AG09309 (cell line): Measurements from ENCODE around the gene POU5F1.
"Not testable (repeated sequence)": the region's sequence is repeated elsewhere in the genome, so short reads cannot be mapped to it uniquely, and the experiment has no call there.

Source experiments
- DNase-seq: peaks from one replicate; pipeline ENCODE4 v3.0.0-alpha.2; 2010; ENCODE audit warnings: low read depth
- H3K4me3 ChIP-seq: 2 replicates; pipeline ENCODE4 v1.5.1; 2011; ENCODE audit warnings: mild to moderate bottlenecking, low read depth, low read length, moderate library complexity; ENCODE audit not compliant: control insufficient read depth
- CTCF ChIP-seq: IDR thresholded peaks from 2 replicates; pipeline ENCODE4 v1.5.1; 2011; ENCODE audit warnings: mild to moderate bottlenecking, low read depth, low read length, inconsistent platforms; ENCODE audit not compliant: insufficient read depth, control insufficient read depth; ENCODE audit errors: missing control alignments

POU5F1 gene

GRCh38 chr6:31170987-31171671, 647 bp upstream of the POU5F1 start:
- no peak for DNase-seq
- H3K4me3 ChIP-seq: no peak overlapping the region
- no peak for TF ChIP-seq CTCF

- not testable (repeated sequence) for DNase-seq, H3K4me3 ChIP-seq
Observed at GRCh38 chr6:31169858-31170599, 453 bp downstream of the POU5F1 start.

- no peak for TF ChIP-seq CTCF
- DNase-seq: no peak
- no peak overlapping the region for H3K4me3 ChIP-seq
Observed at GRCh38 chr6:31169123-31169857, 1.2 kb downstream of the POU5F1 start.

- no peak overlapping the region for H3K4me3 ChIP-seq
- no peak for TF ChIP-seq CTCF
- no peak for DNase-seq
Observed at GRCh38 chr6:31168606-31169005, 1.9 kb downstream of the POU5F1 start.

GRCh38 chr6:31165986-31166385, 4.5 kb downstream of the POU5F1 start:
- no peak for DNase-seq
- H3K4me3 ChIP-seq: no peak overlapping the region
- TF ChIP-seq CTCF: no peak

GRCh38 chr6:31165064-31165832, 5.2 kb downstream of the POU5F1 start:
- not testable (repeated sequence) for DNase-seq, H3K4me3 ChIP-seq

GRCh38 chr6:31164475-31165063, 5.9 kb downstream of the POU5F1 start:
- not testable (repeated sequence) for H3K4me3 ChIP-seq, DNase-seq

GRCh38 chr6:31163922-31164321, 6.6 kb downstream of the POU5F1 start:
- TF ChIP-seq CTCF: no peak
- DNase-seq: no peak
- H3K4me3 ChIP-seq: no peak overlapping the region
